B cell (primary cell): ENCODE measurements around the gene SELE.

Experiments used
- CTCF ChIP-seq: fragments of 200-600 bp; IDR thresholded peaks from one replicate; pipeline ENCODE4 v1.8.0; 2022; ENCODE audit warnings: antibody characterized with exemption, mild to moderate bottlenecking
- EZH2 ChIP-seq: IDR thresholded peaks from 2 replicates; pipeline ENCODE4 v1.6.1; 2012; ENCODE audit warnings: borderline replicate concordance, low read depth, mild to moderate bottlenecking, moderate library complexity, low read length; ENCODE audit not compliant: insufficient read depth, poor library complexity, severe bottlenecking

- TF ChIP-seq CTCF, result peak; percentile 48
- no peak for TF ChIP-seq EZH2
Measured at GRCh38 chr1:169712309-169712631, 21.6 kb downstream of the SELE start.
